NT2/D1 (cell line): ENCODE results near the gene FAS.

Experiments used
- SUZ12 ChIP-seq: IDR thresholded peaks from 2 replicates; pipeline ENCODE4 v1.6.1; 2011; ENCODE audit not compliant: insufficient read length, insufficient read depth; ENCODE audit errors: extremely low read depth
- YY1 ChIP-seq: IDR thresholded peaks from 2 replicates; pipeline ENCODE4 v1.6.1; 2011; ENCODE audit not compliant: insufficient read length, insufficient read depth
- ZNF274 ChIP-seq: IDR thresholded peaks from 2 replicates; pipeline ENCODE4 v1.6.1; 2011; ENCODE audit warnings: mild to moderate bottlenecking, low read depth, low read length

- TF ChIP-seq ZNF274: no peak
- no peak for TF ChIP-seq YY1
- TF ChIP-seq SUZ12: no peak
Observed at GRCh38 chr10:88971221-88972061, 19.2 kb upstream of the FAS start.
